HepG2 (cell line): Measurements from ENCODE around the gene ADGRB3.

ENCODE experiments used
- CREB3 ChIP-seq: sonication (generic); formaldehyde crosslinking; IDR thresholded peaks from 2 replicates; pipeline ENCODE4 v1.5.0; 2020; ENCODE audit warnings: missing genetic modification reagents
- NAIF1 ChIP-seq: sonication (generic); formaldehyde crosslinking; IDR thresholded peaks from 2 replicates; pipeline ENCODE4 v1.5.0; 2020; ENCODE audit warnings: mild to moderate bottlenecking, missing genetic modification reagents, borderline replicate concordance
- PBX3 ChIP-seq: sonication (generic); formaldehyde crosslinking; IDR thresholded peaks from 2 replicates; pipeline ENCODE4 v1.8.1; 2023; ENCODE audit warnings: missing genetic modification reagents, inconsistent platforms, borderline replicate concordance
- REST ChIP-seq, 2 experiments: IDR thresholded peaks; 2 replicates each; pipeline ENCODE4 v1.6.1; 2011 to 2012; ENCODE audit warnings: low read length in 2 of 2, borderline replicate concordance in 1 of 2, low read depth in 1 of 2, mild to moderate bottlenecking in 1 of 2, moderate library complexity in 1 of 2
- RFX5 ChIP-seq: IDR thresholded peaks from 2 replicates; pipeline ENCODE4 v1.6.1; 2011; ENCODE audit warnings: low read depth, low read length, improper control_type of control experiment
- U2AF2 ChIP-seq: fragments of 200-400 bp; formaldehyde crosslinking; IDR thresholded peaks from 2 replicates; pipeline ENCODE4 v1.6.1; 2017; ENCODE audit warnings: low read depth, mild to moderate bottlenecking, low read length
- ZNF766 ChIP-seq: sonication (generic); formaldehyde crosslinking; IDR thresholded peaks from 2 replicates; pipeline ENCODE4 v1.5.0; 2020; ENCODE audit warnings: missing genetic modification reagents, borderline replicate concordance

- TF ChIP-seq ZNF766 (CRISPR knock-in tag), result no peak
- TF ChIP-seq NAIF1 (CRISPR knock-in tag), result no peak
- no peak for TF ChIP-seq REST (IDR thresholded peaks at IDR 0.05; ENCODE audit: borderline replicate concordance in 1 of 2, low read depth in 1 of 2, low read length in 2 of 2)
- TF ChIP-seq RFX5, result no peak
- TF ChIP-seq PBX3 (CRISPR knock-in tag), result no peak
- no peak for TF ChIP-seq CREB3
- no peak for TF ChIP-seq U2AF2
Measured at GRCh38 chr6:69391106-69391505, 756.0 kb downstream of the ADGRB3 start.
